A549 (cell line): ENCODE data around the gene KRT16.

ENCODE experiments used
- HEYL ChIP-seq: fragments of 250-450 bp; sonication (Bioruptor Pico); IDR thresholded peaks from 2 replicates; pipeline ENCODE4 v1.8.0; 2021; ENCODE audit warnings: mild to moderate bottlenecking, moderate library complexity
- JUN ChIP-seq, 2 experiments: fragments of >200 bp; sonication (Bioruptor Twin); formaldehyde crosslinking; IDR thresholded peaks; 2 replicates in 1 of 2; 3 replicates in 1 of 2; pipeline ENCODE4 v1.6.1; 2016 to 2017
- MAZ ChIP-seq: fragments of 150-350 bp; IDR thresholded peaks from 2 replicates; pipeline ENCODE4 v1.6.1; 2014; ENCODE audit warnings: antibody characterized with exemption, low read depth, low read length, borderline replicate concordance
- NPAS2 ChIP-seq: fragments of 250-450 bp; sonication (Bioruptor Pico); IDR thresholded peaks from 2 replicates; pipeline ENCODE4 v1.8.0; 2022; ENCODE audit warnings: mild to moderate bottlenecking, moderate library complexity, borderline replicate concordance
- PHF8 ChIP-seq: fragments of 200-600 bp; sonication (generic); IDR thresholded peaks from 2 replicates; pipeline ENCODE4 v1.6.1; 2016; ENCODE audit warnings: low read depth, mild to moderate bottlenecking, antibody characterized with exemption, moderate library complexity, borderline replicate concordance
- RCOR1 ChIP-seq: fragments of 150-350 bp; IDR thresholded peaks from 2 replicates; pipeline ENCODE4 v1.6.1; 2014; ENCODE audit warnings: antibody characterized with exemption, low read length, low read depth
- RFX5 ChIP-seq: fragments of 450-650 bp; IDR thresholded peaks from 2 replicates; pipeline ENCODE4 v1.7.1; 2014; ENCODE audit warnings: antibody characterized with exemption, mild to moderate bottlenecking, moderate library complexity
- RNF2 ChIP-seq: fragments of 200-600 bp; sonication (generic); IDR thresholded peaks from 2 replicates; pipeline ENCODE4 v1.6.1; 2016; ENCODE audit warnings: low read depth, mild to moderate bottlenecking, antibody characterized with exemption, moderate library complexity, borderline replicate concordance
- SREBF2 ChIP-seq: fragments of 450-650 bp; IDR thresholded peaks from 2 replicates; pipeline ENCODE4 v1.6.1; 2014; ENCODE audit warnings: mild to moderate bottlenecking, moderate library complexity
- TF ChIP-seq, protein P1 (sequence below): fragments of >200 bp; sonication (Bioruptor Twin); formaldehyde crosslinking; IDR thresholded peaks from 3 replicates; pipeline ENCODE4 v1.5.1; 2016

DNA sequence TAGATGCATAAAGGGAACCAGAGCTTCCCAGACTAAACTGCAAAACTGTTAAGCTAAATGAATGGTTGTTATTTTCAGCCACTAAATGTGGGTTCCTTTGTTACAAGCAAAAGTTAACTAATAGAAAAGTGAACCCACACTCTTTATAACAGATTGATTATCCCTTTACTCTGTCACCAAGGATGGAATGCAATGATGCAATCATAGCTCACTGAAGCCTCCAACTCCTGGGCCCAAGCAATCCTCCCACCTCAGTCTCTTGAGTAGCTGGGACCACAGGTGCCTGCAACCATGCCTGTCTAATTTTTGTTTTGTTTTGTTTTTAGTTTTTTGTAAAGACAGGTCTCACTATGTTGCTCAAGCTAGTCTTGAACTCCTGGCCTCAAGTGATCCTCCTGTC lies 47.2 kb downstream of the KRT16 start:
- TF ChIP-seq, protein P1, sequence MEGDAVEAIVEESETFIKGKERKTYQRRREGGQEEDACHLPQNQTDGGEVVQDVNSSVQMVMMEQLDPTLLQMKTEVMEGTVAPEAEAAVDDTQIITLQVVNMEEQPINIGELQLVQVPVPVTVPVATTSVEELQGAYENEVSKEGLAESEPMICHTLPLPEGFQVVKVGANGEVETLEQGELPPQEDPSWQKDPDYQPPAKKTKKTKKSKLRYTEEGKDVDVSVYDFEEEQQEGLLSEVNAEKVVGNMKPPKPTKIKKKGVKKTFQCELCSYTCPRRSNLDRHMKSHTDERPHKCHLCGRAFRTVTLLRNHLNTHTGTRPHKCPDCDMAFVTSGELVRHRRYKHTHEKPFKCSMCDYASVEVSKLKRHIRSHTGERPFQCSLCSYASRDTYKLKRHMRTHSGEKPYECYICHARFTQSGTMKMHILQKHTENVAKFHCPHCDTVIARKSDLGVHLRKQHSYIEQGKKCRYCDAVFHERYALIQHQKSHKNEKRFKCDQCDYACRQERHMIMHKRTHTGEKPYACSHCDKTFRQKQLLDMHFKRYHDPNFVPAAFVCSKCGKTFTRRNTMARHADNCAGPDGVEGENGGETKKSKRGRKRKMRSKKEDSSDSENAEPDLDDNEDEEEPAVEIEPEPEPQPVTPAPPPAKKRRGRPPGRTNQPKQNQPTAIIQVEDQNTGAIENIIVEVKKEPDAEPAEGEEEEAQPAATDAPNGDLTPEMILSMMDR: no peak
- no peak for TF ChIP-seq HEYL
- TF ChIP-seq RNF2: no peak
- TF ChIP-seq SREBF2: no peak
- no peak for TF ChIP-seq RCOR1
- no peak for TF ChIP-seq PHF8
- no peak for TF ChIP-seq JUN (IDR thresholded peaks at IDR 0.05)
- TF ChIP-seq RFX5: no peak
- TF ChIP-seq MAZ: no peak
- TF ChIP-seq NPAS2 (CRISPR knock-in tag): no peak
